HG03460 (cell line): ENCODE data around the gene LMOD3.

Experiments
- ATAC-seq: cut with Tn5 transposase; IDR thresholded peaks from one replicate; pipeline ENCODE4 v1.9.1; 2021; ENCODE audit not compliant: unreplicated experiment

Gene LMOD3

GRCh38 chr3:69122403-69122802, at the start of gene LMOD3:
Gene LMOD3 (minus strand): TSS chr3:69122595. CDS start chr3:69122386, 209 bp downstream.
- no peak for ATAC-seq

GRCh38 chr3:69172058-69172457, 49.7 kb upstream of the LMOD3 start:
- ATAC-seq, result no peak

GRCh38 chr3:69166446-69166845, 44.1 kb upstream of the LMOD3 start:
- ATAC-seq, result no peak

GRCh38 chr3:69165744-69166143, 43.3 kb upstream of the LMOD3 start:
- no peak for ATAC-seq

GRCh38 chr3:69164296-69164695, 41.9 kb upstream of the LMOD3 start:
- no peak for ATAC-seq

- no peak for ATAC-seq
These were observed 40.0 kb upstream of the LMOD3 start for GRCh38 chr3:69162308-69162980.

- no peak for ATAC-seq
These were observed 39.4 kb upstream of the LMOD3 start for GRCh38 chr3:69161587-69162307.

- no peak for ATAC-seq
These were observed 38.1 kb upstream of the LMOD3 start for GRCh38 chr3:69160525-69160924.

GRCh38 chr3:69160107-69160506, 37.7 kb upstream of the LMOD3 start:
- no peak for ATAC-seq

GRCh38 chr3:69149586-69149985, 27.2 kb upstream of the LMOD3 start:
- ATAC-seq, result no peak

GRCh38 chr3:69145688-69146087, 23.3 kb upstream of the LMOD3 start:
- no peak for ATAC-seq

GRCh38 chr3:69144631-69145245, 22.3 kb upstream of the LMOD3 start:
- no peak for ATAC-seq

- no peak for ATAC-seq
These were observed 21.2 kb upstream of the LMOD3 start for GRCh38 chr3:69143612-69144011.

- no peak for ATAC-seq
These were observed 20.5 kb upstream of the LMOD3 start for GRCh38 chr3:69142797-69143454.

GRCh38 chr3:69142090-69142489, 19.7 kb upstream of the LMOD3 start:
- no peak for ATAC-seq

GRCh38 chr3:69141313-69141712, 18.9 kb upstream of the LMOD3 start:
- ATAC-seq, result no peak

- ATAC-seq, result no peak
These were observed 15.0 kb upstream of the LMOD3 start for GRCh38 chr3:69137412-69137811.

GRCh38 chr3:69137005-69137404, 14.6 kb upstream of the LMOD3 start:
- ATAC-seq, result no peak

GRCh38 chr3:69130689-69131088, 8.3 kb upstream of the LMOD3 start:
- ATAC-seq, result peak; percentile 67

- ATAC-seq, result no peak
These were observed 7.1 kb upstream of the LMOD3 start for GRCh38 chr3:69129531-69129930.

- ATAC-seq, result no peak
These were observed 6.1 kb upstream of the LMOD3 start for GRCh38 chr3:69128509-69128908.

GRCh38 chr3:69126999-69127398, 4.6 kb upstream of the LMOD3 start:
- no peak for ATAC-seq
